Measurements from ENCODE around the gene FGF12. TPM values are rescaled to one million over a fixed set of nuclear protein-coding genes. Genes with fewer than 3 reads are reported as not detected.

The FGF12 gene
- polyA plus RNA-seq, 2 of the 4 experiments (the other 2 are of a cell fraction) = 0.63 to 1.1 TPM

GRCh38 chr3:192651836-192652512 lies 75.4 kb downstream of the FGF12 start:
- DNase-seq (ENCODE audit: low read depth in 1 of 2, low spot score in 1 of 2) (no peak), FAIRE-seq (no peak), ATAC-seq (no peak)
- Histone ChIP-seq H3K4me1 (no peaks in the 10 kb centered on the region), H3K4me3 (no peak overlapping the region), H3K4me2 (no peak overlapping the region), H3K27ac (no peak overlapping the region), H3K9me3 (no peaks in the 10 kb centered on the region)
- ChIA-PET CTCF (no interaction called here), POLR2A (no interaction called here)
- TF ChIP-seq PBX3 (IDR thresholded peaks at IDR 0.05) = no peak
- no peak for TF ChIP-seq RFX5 (IDR thresholded peaks at IDR 0.05)
- no peak for TF ChIP-seq TFCP2L1 (CRISPR knock-in tag; IDR thresholded peaks at IDR 0.05)
- no peak for TF ChIP-seq RCOR1 (IDR thresholded peaks at IDR 0.05; ENCODE audit: low read depth, low read length)
- no peak for TF ChIP-seq MAFK (IDR thresholded peaks at IDR 0.05; ENCODE audit: partially characterized antibody)
- no peak for TF ChIP-seq ZC3H11A (IDR thresholded peaks at IDR 0.05)
- no peak for TF ChIP-seq RAD21 (conservative IDR thresholded peaks at IDR 0.05 in 1 of 2, IDR thresholded peaks at IDR 0.05 in 1 of 2)
- TF ChIP-seq FOSB (CRISPR knock-in tag; IDR thresholded peaks at IDR 0.05) = no peak
- no peak for TF ChIP-seq NFE2L2 (conservative IDR thresholded peaks at IDR 0.05; ENCODE audit: low read length)
- no peak for TF ChIP-seq KDM5A (IDR thresholded peaks at IDR 0.05)
- TF ChIP-seq ESRRA (IDR thresholded peaks at IDR 0.05; ENCODE audit: borderline replicate concordance, low read length) = no peak
- TF ChIP-seq EHF (CRISPR knock-in tag; IDR thresholded peaks at IDR 0.05) = no peak
- 11% methylated on average over 6 of the region's 6 CpGs for WGBS (ENCODE audit: missing lambda C conversion rate)

- ATAC-seq (no peak), FAIRE-seq (no peak), DNase-seq (ENCODE audit: low read depth in 1 of 2, low spot score in 1 of 2) (no peak)
- Histone ChIP-seq H3K4me2 (no peak overlapping the region), H3K4me1 (no peaks in the 10 kb centered on the region), H3K4me3 (no peak overlapping the region), H3K9me3 (no peaks in the 10 kb centered on the region), H3K27ac (no peak overlapping the region)
- POLR2A ChIA-PET = no interaction called here
- WGBS (ENCODE audit: missing lambda C conversion rate) = 0% methylated on average over 1 of the region's 1 CpG
- CTCF ChIA-PET = no interaction called here
- no peak for TF ChIP-seq TFCP2L1 (CRISPR knock-in tag; IDR thresholded peaks at IDR 0.05)
- TF ChIP-seq EHMT2 (IDR thresholded peaks at IDR 0.05; ENCODE audit: low read depth) = no peak
- no peak for TF ChIP-seq RFX5 (IDR thresholded peaks at IDR 0.05)
- TF ChIP-seq HOXB5 (CRISPR knock-in tag; IDR thresholded peaks at IDR 0.05) = no peak
- no peak for TF ChIP-seq POLR2AphosphoS2 (conservative IDR thresholded peaks at IDR 0.05; ENCODE audit: low read length)
- no peak for TF ChIP-seq BHLHE40 (IDR thresholded peaks at IDR 0.05; ENCODE audit: low read depth, low read length)
- TF ChIP-seq NFE2L2 (conservative IDR thresholded peaks at IDR 0.05; ENCODE audit: low read length) = no peak
- no peak for TF ChIP-seq BCL3 (IDR thresholded peaks at IDR 0.05)
- no peak for TF ChIP-seq EP300 (IDR thresholded peaks at IDR 0.05)
These were observed 81.9 kb downstream of the FGF12 start for GRCh38 chr3:192645437-192645836.

- 28% methylated on average over 5 of the region's 5 CpGs for WGBS (ENCODE audit: missing lambda C conversion rate)
- Histone ChIP-seq H3K27ac (no peak overlapping the region), H3K4me2 (no peak overlapping the region), H3K4me1 (no peaks in the 10 kb centered on the region), H3K4me3 (no peak overlapping the region), H3K9me3 (no peaks in the 10 kb centered on the region)
- ChIA-PET POLR2A (no interaction called here), CTCF (no interaction called here)
- no peak for DNase-seq (ENCODE audit: low read depth in 1 of 2, low spot score in 1 of 2)
- FAIRE-seq = no peak
- TF ChIP-seq RNF2 (IDR thresholded peaks at IDR 0.05; ENCODE audit: borderline replicate concordance, low read depth) (no peak), MAX (IDR thresholded peaks at IDR 0.05) (no peak), EHF (CRISPR knock-in tag; IDR thresholded peaks at IDR 0.05) (no peak), ZSCAN20 (CRISPR knock-in tag; IDR thresholded peaks at IDR 0.05) (no peak), JUN (IDR thresholded peaks at IDR 0.05) (no peak), CEBPB (IDR thresholded peaks at IDR 0.05) (no peak), HEYL (CRISPR knock-in tag; IDR thresholded peaks at IDR 0.05) (no peak), CBX8 (IDR thresholded peaks at IDR 0.05) (no peak), CBX2 (IDR thresholded peaks at IDR 0.05; ENCODE audit: borderline replicate concordance, low read depth) (no peak), RCOR1 (IDR thresholded peaks at IDR 0.05; ENCODE audit: low read depth, low read length) (no peak), MAFK (IDR thresholded peaks at IDR 0.05; ENCODE audit: partially characterized antibody) (no peak), RAD21 (conservative IDR thresholded peaks at IDR 0.05 in 1 of 2, IDR thresholded peaks at IDR 0.05 in 1 of 2) (no peak), EP300 (IDR thresholded peaks at IDR 0.05) (no peak)
- no peak for ATAC-seq
These were observed 84.7 kb downstream of the FGF12 start for GRCh38 chr3:192642651-192643050.

Measured in A549 (cell line).